Fibroblast of lung (primary cell): Measurements from ENCODE around the gene GIGYF2. TPM values are rescaled to one million over a fixed set of nuclear protein-coding genes. Genes with fewer than 3 reads are reported as not detected.

Source experiments
- DNase-seq, 2 donors: peaks; one replicate each; pipeline versions ENCODE4 v3.0.0 to v3.0.0-alpha.2; 2010; ENCODE audit warnings: low read depth in 2 of 2
- H2AFZ ChIP-seq: 2 replicates; pipeline ENCODE4 v1.5.1; 2012; ENCODE audit warnings: low read length, control low read depth, inconsistent platforms
- H3K27ac ChIP-seq: 2 replicates; pipeline ENCODE4 v1.5.1; 2011; ENCODE audit warnings: low read length, control low read depth; ENCODE audit not compliant: insufficient read depth
- H3K27me3 ChIP-seq: 2 replicates; pipeline ENCODE4 v1.5.1; 2011; ENCODE audit warnings: mild to moderate bottlenecking, low read length; ENCODE audit not compliant: control insufficient read depth, insufficient read depth
- H3K36me3 ChIP-seq: 2 replicates; pipeline ENCODE4 v1.5.1; 2011; ENCODE audit warnings: low read length; ENCODE audit not compliant: control insufficient read depth, insufficient read depth
- H3K4me1 ChIP-seq: 2 replicates; pipeline ENCODE4 v1.5.1; 2011; ENCODE audit warnings: low read length; ENCODE audit not compliant: control insufficient read depth, insufficient read depth; ENCODE audit errors: extremely low read depth
- H3K4me2 ChIP-seq: 2 replicates; pipeline ENCODE4 v1.5.1; 2011; ENCODE audit warnings: low read length, control low read depth; ENCODE audit not compliant: insufficient read depth; ENCODE audit errors: extremely low read depth
- H3K4me3 ChIP-seq, 4 experiments: fragments of 200-600 bp in 1 of 4; sonication (generic) in 1 of 4; replicated peaks in 1 of 4; 2 replicates each; pipeline ENCODE4 v1.5.1; 2011 to 2016; ENCODE audit warnings: low read length in 4 of 4, low read depth in 3 of 4, mild to moderate bottlenecking in 3 of 4, control low read depth in 2 of 4, inconsistent platforms in 1 of 4, mixed read lengths in 1 of 4; ENCODE audit not compliant: insufficient read depth in 1 of 4; ENCODE audit errors: control extremely low read depth in 1 of 4
- H3K79me2 ChIP-seq: 2 replicates; pipeline ENCODE4 v1.5.1; 2012; ENCODE audit warnings: mild to moderate bottlenecking, low read length, inconsistent platforms; ENCODE audit not compliant: control insufficient read depth, insufficient read depth
- H3K9ac ChIP-seq: 2 replicates; pipeline ENCODE4 v1.5.1; 2011; ENCODE audit warnings: mild to moderate bottlenecking, low read length, control low read depth; ENCODE audit not compliant: insufficient read depth
- H3K9me3 ChIP-seq: 2 replicates; pipeline ENCODE4 v1.5.1; 2012; ENCODE audit warnings: low read depth, low read length; ENCODE audit not compliant: control insufficient read depth, insufficient read depth
- H4K20me1 ChIP-seq: 2 replicates; pipeline ENCODE4 v1.5.1; 2011; ENCODE audit warnings: low read length; ENCODE audit not compliant: control insufficient read depth, insufficient read depth; ENCODE audit errors: extremely low read depth
- EZH2 ChIP-seq: IDR thresholded peaks from 2 replicates; pipeline ENCODE4 v1.5.1; 2012; ENCODE audit warnings: low read length, control low read depth, mild to moderate bottlenecking; ENCODE audit errors: missing control alignments
- polyA plus RNA-seq, 2 donors: library from polyadenylated mRNA; depleted of rRNA in 1 of 2; stranded (reverse) in 1 of 2; unstranded in 1 of 2; fragments of >200 nt; gene quantifications; 2 replicates each; pipeline ENCODE4 v1.2.1, GENCODE V29; 2011 to 2012; ENCODE audit warnings: missing spikeins in 1 of 2
- total RNA-seq: library from RNA; depleted of rRNA; stranded (reverse); fragments of >200 nt; gene quantifications from 2 replicates; pipeline ENCODE4 v1.2.1, GENCODE V29; 2014
- TF ChIP-seq, protein P1 (sequence below), 2 donors: IDR thresholded peaks in 1 of 2; conservative IDR thresholded peaks in 1 of 2; 1 replicate in 1 of 2; 2 replicates in 1 of 2; pipeline ENCODE4 v1.5.1; 2011 to 2012; ENCODE audit warnings: low read length in 2 of 2, control low read depth in 1 of 2, inconsistent platforms in 1 of 2, low read depth in 1 of 2, mild to moderate bottlenecking in 1 of 2

The GIGYF2 gene
- total and polyA plus RNA-seq, 2 donors (not counting 1 experiment from before 2014, with no cell fraction given), result 31.1 to 64.7 TPM

DNA sequence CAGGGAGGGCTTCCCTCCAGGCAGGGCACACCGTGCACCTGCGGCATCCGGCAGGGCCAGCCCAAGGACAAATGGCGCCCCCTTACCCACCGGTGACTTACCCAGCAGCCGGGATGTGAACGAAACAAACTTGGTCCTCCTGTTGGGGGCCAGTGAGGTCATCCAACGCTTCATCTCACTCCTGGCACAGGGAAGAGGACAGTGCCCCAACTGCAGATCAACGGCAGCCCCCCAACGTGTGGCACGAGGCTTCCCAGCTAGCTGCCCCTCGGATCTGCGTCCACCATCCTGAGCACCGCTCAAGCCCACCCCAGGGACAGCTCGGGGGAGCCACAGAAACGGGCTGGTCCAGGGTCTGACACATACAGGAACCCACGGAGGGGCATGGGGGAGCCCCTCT lies 185.0 kb downstream of the GIGYF2 start:
- Histone ChIP-seq H3K27me3 (no peaks in the 10 kb centered on the region), H3K27ac (no peak overlapping the region), H3K9me3 (no peaks in the 10 kb centered on the region), H3K4me3 (no peak overlapping the region), H3K36me3 (no peaks in the 10 kb centered on the region), H3K79me2 (no peaks in the 10 kb centered on the region), H4K20me1 (no peaks in the 10 kb centered on the region), H3K4me2 (no peak overlapping the region), H3K9ac (no peak overlapping the region), H3K4me1 (no peaks in the 10 kb centered on the region), H2AFZ (no peak overlapping the region)
- TF ChIP-seq, protein P1, sequence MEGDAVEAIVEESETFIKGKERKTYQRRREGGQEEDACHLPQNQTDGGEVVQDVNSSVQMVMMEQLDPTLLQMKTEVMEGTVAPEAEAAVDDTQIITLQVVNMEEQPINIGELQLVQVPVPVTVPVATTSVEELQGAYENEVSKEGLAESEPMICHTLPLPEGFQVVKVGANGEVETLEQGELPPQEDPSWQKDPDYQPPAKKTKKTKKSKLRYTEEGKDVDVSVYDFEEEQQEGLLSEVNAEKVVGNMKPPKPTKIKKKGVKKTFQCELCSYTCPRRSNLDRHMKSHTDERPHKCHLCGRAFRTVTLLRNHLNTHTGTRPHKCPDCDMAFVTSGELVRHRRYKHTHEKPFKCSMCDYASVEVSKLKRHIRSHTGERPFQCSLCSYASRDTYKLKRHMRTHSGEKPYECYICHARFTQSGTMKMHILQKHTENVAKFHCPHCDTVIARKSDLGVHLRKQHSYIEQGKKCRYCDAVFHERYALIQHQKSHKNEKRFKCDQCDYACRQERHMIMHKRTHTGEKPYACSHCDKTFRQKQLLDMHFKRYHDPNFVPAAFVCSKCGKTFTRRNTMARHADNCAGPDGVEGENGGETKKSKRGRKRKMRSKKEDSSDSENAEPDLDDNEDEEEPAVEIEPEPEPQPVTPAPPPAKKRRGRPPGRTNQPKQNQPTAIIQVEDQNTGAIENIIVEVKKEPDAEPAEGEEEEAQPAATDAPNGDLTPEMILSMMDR (conservative IDR thresholded peaks at IDR 0.05 in 1 of 2, IDR thresholded peaks at IDR 0.05 in 1 of 2; ENCODE audit: low read depth in 1 of 2, low read length in 2 of 2), result no peak
- no peak for TF ChIP-seq EZH2
- no peak for DNase-seq

DNA sequence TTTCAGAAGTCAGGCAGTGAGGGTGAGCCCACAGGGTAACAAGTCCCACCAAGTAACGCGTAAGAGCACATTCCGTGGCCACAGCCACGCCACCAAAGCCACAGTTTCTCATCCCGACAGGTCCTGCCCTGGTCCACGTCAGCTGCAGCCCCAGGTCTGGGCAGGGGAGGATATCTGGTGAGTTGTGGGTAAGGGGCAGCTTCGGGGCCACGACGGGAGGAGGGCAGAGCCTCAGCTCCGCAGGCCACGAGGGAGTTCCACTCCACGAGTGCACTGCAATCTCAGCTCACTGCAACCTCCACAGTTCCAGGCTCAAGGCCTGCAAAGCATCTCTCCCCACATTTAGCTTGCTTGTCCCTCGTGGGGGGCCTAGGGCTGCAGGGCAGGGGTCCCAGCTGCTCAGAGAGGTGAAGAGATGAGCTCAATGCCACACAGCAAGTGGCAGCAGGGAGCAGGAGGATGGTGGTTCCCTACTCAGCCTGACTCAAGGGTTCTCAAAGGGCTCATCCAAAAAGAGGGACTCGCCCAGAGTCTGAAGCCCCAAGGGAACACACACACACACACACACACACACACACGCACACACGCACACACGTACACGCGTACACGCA lies 185.5 kb downstream of the GIGYF2 start:
- H3K9me3 ChIP-seq, result no peaks in the 10 kb centered on the region
- no peak overlapping the region for H3K9ac ChIP-seq
- no peak overlapping the region for H3K27ac ChIP-seq
- TF ChIP-seq, protein P1 (conservative IDR thresholded peaks at IDR 0.05 in 1 of 2, IDR thresholded peaks at IDR 0.05 in 1 of 2; ENCODE audit: low read depth in 1 of 2, low read length in 2 of 2), result no peak
- no peak for TF ChIP-seq EZH2
- H3K36me3 ChIP-seq, result no peaks in the 10 kb centered on the region
- H3K4me1 ChIP-seq, result no peaks in the 10 kb centered on the region
- H2AFZ ChIP-seq, result no peak overlapping the region
- no peak overlapping the region for H3K4me3 ChIP-seq
- no peak overlapping the region for H3K4me2 ChIP-seq
- H3K27me3 ChIP-seq, result no peaks in the 10 kb centered on the region
- no peaks in the 10 kb centered on the region for H4K20me1 ChIP-seq
- no peaks in the 10 kb centered on the region for H3K79me2 ChIP-seq
- DNase-seq, result no peak

DNA sequence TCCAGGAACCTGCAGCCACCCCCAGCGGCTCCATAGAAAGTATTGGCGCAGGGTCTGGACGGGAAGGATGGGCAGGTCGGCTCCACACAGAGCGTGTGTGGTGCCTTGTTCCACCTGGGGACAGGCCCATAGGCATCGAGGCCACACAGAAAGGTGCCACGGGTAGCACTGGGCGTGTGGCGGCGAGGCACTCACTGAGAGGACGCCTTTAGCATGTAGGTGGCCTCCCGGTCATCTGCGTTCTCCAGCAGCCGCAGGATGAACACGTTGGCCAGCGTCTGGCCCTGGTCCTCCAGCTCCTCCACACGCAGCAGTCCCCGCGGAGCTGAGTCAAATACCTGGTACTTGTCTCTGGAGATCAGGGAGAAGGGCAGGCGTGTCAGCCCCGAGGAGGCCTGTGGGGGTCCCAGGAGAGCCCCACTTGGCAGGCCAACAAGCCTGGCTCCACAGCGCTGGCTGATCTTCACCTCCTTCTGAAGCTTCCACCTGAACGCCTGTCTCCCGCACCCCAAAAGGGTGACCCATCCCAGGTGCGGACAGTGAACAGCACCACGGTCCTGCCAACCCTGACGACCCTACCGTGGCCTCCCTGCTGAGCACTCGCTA lies 186.1 kb downstream of the GIGYF2 start:
- Histone ChIP-seq H3K27me3 (no peaks in the 10 kb centered on the region), H4K20me1 (no peaks in the 10 kb centered on the region), H3K4me3 (no peak overlapping the region), H3K9me3 (no peaks in the 10 kb centered on the region), H3K4me2 (no peak overlapping the region), H3K4me1 (no peaks in the 10 kb centered on the region), H3K27ac (no peak overlapping the region), H3K36me3 (no peaks in the 10 kb centered on the region), H3K9ac (no peak overlapping the region), H2AFZ (no peak overlapping the region), H3K79me2 (no peaks in the 10 kb centered on the region)
- no peak for TF ChIP-seq EZH2
- TF ChIP-seq, protein P1 (conservative IDR thresholded peaks at IDR 0.05 in 1 of 2, IDR thresholded peaks at IDR 0.05 in 1 of 2; ENCODE audit: low read depth in 1 of 2, low read length in 2 of 2), result no peak
- no peak for DNase-seq
